ENCODE data around the gene SPDYE11. TPM values are rescaled to one million over a fixed set of nuclear protein-coding genes. Genes with fewer than 3 reads are reported as not detected.
"Not testable (repeated sequence)": the region's sequence is repeated elsewhere in the genome, so short reads cannot be mapped to it uniquely, and the experiment has no call there.

SPDYE11 gene
- total RNA-seq, 1 experiment from 2014 or later = not detected

DNA sequence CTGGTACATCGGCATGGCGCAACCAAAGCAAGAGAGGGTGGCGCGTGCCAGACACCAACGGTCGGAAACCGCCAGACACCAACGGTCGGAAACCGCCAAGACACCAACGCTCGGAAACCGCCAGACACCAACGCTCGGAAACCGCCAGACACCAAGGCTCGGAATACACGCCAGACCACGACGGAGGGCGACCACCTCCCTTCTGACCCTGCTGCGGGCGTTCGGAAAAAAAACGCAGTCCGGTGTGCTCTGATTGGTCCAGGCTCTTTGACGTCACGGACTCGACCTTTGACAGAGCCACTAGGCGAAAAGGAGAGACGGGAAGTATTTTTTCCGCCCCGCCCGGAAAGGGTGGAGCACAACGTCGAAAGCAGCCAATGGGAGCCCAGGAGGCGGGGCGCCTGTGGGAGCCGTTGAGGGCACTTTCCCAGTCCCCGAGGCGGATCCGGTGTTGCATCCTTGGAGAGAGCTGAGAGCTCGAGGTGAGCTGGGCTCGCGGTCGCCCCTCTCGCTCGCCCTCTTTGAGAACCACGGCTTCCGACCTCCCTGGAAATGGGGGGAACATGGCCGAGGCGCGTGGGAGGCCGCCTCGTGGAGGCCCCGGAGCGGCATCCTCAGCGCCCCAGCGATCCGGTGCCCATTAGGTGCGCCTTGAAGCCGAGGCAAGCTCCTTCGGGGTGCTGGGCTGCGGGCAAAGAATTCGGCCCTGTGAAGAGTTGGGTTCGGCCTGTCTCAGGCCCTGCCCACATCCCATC is 51.8 kb downstream of the SPDYE11 start:
- not testable (repeated sequence) for H2AFZ ChIP-seq (ENCODE audit: low read length); H3K23me2 ChIP-seq (ENCODE audit: insufficient read length, low read depth, low read length, poor library complexity, severe bottlenecking); H2BK12ac ChIP-seq (ENCODE audit: insufficient read length, low read depth, low read length); H4K91ac ChIP-seq (ENCODE audit: insufficient read length, low read depth, low read length); H3K4ac ChIP-seq (ENCODE audit: low read depth, low read length); H3K27me3 ChIP-seq (ENCODE audit: insufficient read depth, low read length); H3K56ac ChIP-seq (ENCODE audit: insufficient read length, low read depth, low read length); H3K27ac ChIP-seq (ENCODE audit: insufficient read length, low read depth, low read length); H3K4me1 ChIP-seq (ENCODE audit: insufficient read depth, low read length); H3T11ph ChIP-seq (ENCODE audit: low read length); H3K36me3 Mint-ChIP-seq (ENCODE audit: insufficient read depth in 1 of 3, low read depth in 3 of 3); H2BK15ac ChIP-seq (ENCODE audit: low read depth, low read length); DNase-seq; H3K4me1 Mint-ChIP-seq; H3K9me3 ChIP-seq (ENCODE audit: control insufficient read depth, low read depth, low read length); H3K14ac ChIP-seq (ENCODE audit: insufficient read depth, low read length); H3K23ac ChIP-seq (ENCODE audit: insufficient read length, low read depth, low read length); H2BK20ac ChIP-seq (ENCODE audit: low read depth, low read length, poor library complexity, severe bottlenecking); H2BK120ac ChIP-seq (ENCODE audit: low read depth, low read length, poor library complexity, severe bottlenecking); H4K8ac ChIP-seq (replicated peaks; ENCODE audit: insufficient read length, low read depth, low read length); H3K79me1 ChIP-seq (ENCODE audit: insufficient read depth, low read depth, low read length, poor library complexity, severe bottlenecking); H3K9me3 Mint-ChIP-seq; H4K20me1 ChIP-seq (ENCODE audit: control insufficient read depth, insufficient read depth, insufficient read length); H3K27me3 Mint-ChIP-seq (ENCODE audit: low read depth); H2AK5ac ChIP-seq (ENCODE audit: insufficient read length, low read length); H4K5ac ChIP-seq (ENCODE audit: insufficient read length, low read depth, low read length); H3K79me2 ChIP-seq (ENCODE audit: insufficient read depth, low read length); H2BK5ac ChIP-seq (ENCODE audit: insufficient read length, low read length); H3K18ac ChIP-seq (ENCODE audit: insufficient read length, low read depth, low read length); H3K4me2 ChIP-seq (ENCODE audit: insufficient read depth, insufficient read length, low read length)
- no CpG with 5 or more reads among the region's 66 CpGs for WGBS (ENCODE audit: extremely low coverage, insufficient read length, low lambda C conversion rate)
- Mint-ChIP-seq H3K27ac (peak overlapping the region; percentile 96 to 100 (median 99)), H3K4me3 (peak overlapping the region; percentile 94 to 96)
- H3K9ac ChIP-seq (ENCODE audit: extremely low read depth, insufficient read length, low read length) = peak overlapping the region; percentile 46

DNA sequence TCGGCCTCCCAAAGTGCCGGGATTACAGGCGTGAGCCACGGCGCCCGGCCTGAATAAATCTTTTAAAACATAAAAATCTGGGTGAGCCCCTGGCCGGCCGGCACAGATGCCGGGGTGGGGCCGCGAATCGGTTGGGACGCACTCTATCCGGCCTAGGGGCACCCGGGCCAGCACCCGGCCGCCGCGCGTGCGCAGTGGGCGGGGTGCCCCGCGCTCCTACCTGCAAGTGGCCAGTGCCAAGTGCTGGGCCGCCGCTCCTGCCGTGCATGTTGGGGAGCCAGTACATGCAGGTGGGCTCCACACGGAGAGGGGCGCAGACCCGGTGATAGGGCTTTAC is 52.4 kb downstream of the SPDYE11 start:
- not testable (repeated sequence) for H3T11ph ChIP-seq (ENCODE audit: low read length); H3K4me1 Mint-ChIP-seq; H4K8ac ChIP-seq (replicated peaks; ENCODE audit: insufficient read length, low read depth, low read length); H3K79me1 ChIP-seq (ENCODE audit: insufficient read depth, low read depth, low read length, poor library complexity, severe bottlenecking); H3K9me3 ChIP-seq (ENCODE audit: control insufficient read depth, low read depth, low read length); H4K20me1 ChIP-seq (ENCODE audit: control insufficient read depth, insufficient read depth, insufficient read length); H4K5ac ChIP-seq (ENCODE audit: insufficient read length, low read depth, low read length); H3K27me3 Mint-ChIP-seq (ENCODE audit: low read depth); H3K4me1 ChIP-seq (ENCODE audit: insufficient read depth, low read length); DNase-seq; H2BK15ac ChIP-seq (ENCODE audit: low read depth, low read length); H3K27me3 ChIP-seq (ENCODE audit: insufficient read depth, low read length); H3K56ac ChIP-seq (ENCODE audit: insufficient read length, low read depth, low read length); H3K18ac ChIP-seq (ENCODE audit: insufficient read length, low read depth, low read length); H3K36me3 Mint-ChIP-seq (ENCODE audit: insufficient read depth in 1 of 3, low read depth in 3 of 3); H3K27ac ChIP-seq (ENCODE audit: insufficient read length, low read depth, low read length); H4K91ac ChIP-seq (ENCODE audit: insufficient read length, low read depth, low read length); H2BK12ac ChIP-seq (ENCODE audit: insufficient read length, low read depth, low read length); H3K4ac ChIP-seq (ENCODE audit: low read depth, low read length); H2BK5ac ChIP-seq (ENCODE audit: insufficient read length, low read length); H3K23me2 ChIP-seq (ENCODE audit: insufficient read length, low read depth, low read length, poor library complexity, severe bottlenecking); H2BK120ac ChIP-seq (ENCODE audit: low read depth, low read length, poor library complexity, severe bottlenecking); H2BK20ac ChIP-seq (ENCODE audit: low read depth, low read length, poor library complexity, severe bottlenecking); H2AK5ac ChIP-seq (ENCODE audit: insufficient read length, low read length); H3K4me2 ChIP-seq (ENCODE audit: insufficient read depth, insufficient read length, low read length); H3K14ac ChIP-seq (ENCODE audit: insufficient read depth, low read length); H2AFZ ChIP-seq (ENCODE audit: low read length); H3K23ac ChIP-seq (ENCODE audit: insufficient read length, low read depth, low read length); H3K9me3 Mint-ChIP-seq; H3K79me2 ChIP-seq (ENCODE audit: insufficient read depth, low read length)
- Mint-ChIP-seq H3K27ac (peak overlapping the region; percentile 96 to 100 (median 99); a peak in 6 of 7 replicates), H3K4me3 (peak overlapping the region; percentile 94 to 96)
- no CpG with 5 or more reads among the region's 30 CpGs for WGBS (ENCODE audit: extremely low coverage, insufficient read length, low lambda C conversion rate)
- peak overlapping the region; percentile 10 for H3K9ac ChIP-seq (ENCODE audit: extremely low read depth, insufficient read length, low read length)

Data from H9 (cell line).